Mesothelial cell of epicardium (in vitro differentiated cells): ENCODE data around the gene ABCC8. TPM values are rescaled to one million over a fixed set of nuclear protein-coding genes. Genes with fewer than 3 reads are reported as not detected.

ENCODE experiments used
- DNase-seq, 2 experiments: peaks; one replicate each; pipeline ENCODE4 v3.0.0; 2021; ENCODE audit warnings: low spot score in 2 of 2; ENCODE audit not compliant: unreplicated experiment in 2 of 2
- H3K27ac Mint-ChIP-seq: 2 replicates; pipeline ENCODE4 v1.8.0; 2021; ENCODE audit warnings: mixed read lengths
- H3K27me3 Mint-ChIP-seq: 2 replicates; pipeline ENCODE4 v1.8.0; 2021; ENCODE audit warnings: low read depth, mixed read lengths
- H3K36me3 Mint-ChIP-seq: 2 replicates; pipeline ENCODE4 v1.8.0; 2021; ENCODE audit warnings: mixed read lengths
- H3K4me1 Mint-ChIP-seq: 2 replicates; pipeline ENCODE4 v1.8.0; 2021; ENCODE audit warnings: mixed read lengths
- H3K4me3 Mint-ChIP-seq: 2 replicates; pipeline ENCODE4 v1.8.0; 2021; ENCODE audit warnings: mild to moderate bottlenecking, moderate library complexity, mixed read lengths
- H3K9me3 Mint-ChIP-seq: 2 replicates; pipeline ENCODE4 v1.8.0; 2021; ENCODE audit warnings: mixed read lengths
- CTCF ChIP-seq: fragments of 200-600 bp; sonication (generic); IDR thresholded peaks from one replicate; pipeline ENCODE4 v1.5.0; 2021; ENCODE audit warnings: antibody characterized with exemption; ENCODE audit not compliant: unreplicated experiment
- total RNA-seq: library from RNA; stranded (reverse); gene quantifications from 3 replicates; pipeline ENCODE4 v1.2.1, GENCODE V29; 2021

ABCC8 gene
- total RNA-seq, 1 donor from 2014 or later: not detected

GRCh38 chr11:17478070-17478469 lies 1.4 kb upstream of the ABCC8 start:
- Mint-ChIP-seq H3K36me3 (no peaks in the 10 kb centered on the region), H3K9me3 (no peaks in the 10 kb centered on the region), H3K27ac (no peak overlapping the region), H3K4me3 (no peak overlapping the region), H3K27me3 (peaks cover 86% of the 10 kb centered on the region), H3K4me1 (peaks cover 3% of the 10 kb centered on the region)
- no peak for DNase-seq
- TF ChIP-seq CTCF: no peak

- H3K27ac Mint-ChIP-seq: no peak overlapping the region
- no peak overlapping the region for H3K4me3 Mint-ChIP-seq
- H3K27me3 Mint-ChIP-seq: peaks cover 93% of the 10 kb centered on the region
- H3K9me3 Mint-ChIP-seq: no peaks in the 10 kb centered on the region
- no peak for TF ChIP-seq CTCF
- H3K36me3 Mint-ChIP-seq: no peaks in the 10 kb centered on the region
- peaks cover 3% of the 10 kb centered on the region for H3K4me1 Mint-ChIP-seq
- no peak for DNase-seq
These were observed 716 bp upstream of the ABCC8 start for GRCh38 chr11:17477361-17477760.

GRCh38 chr11:17477084-17477333 lies 364 bp upstream of the ABCC8 start:
- no peak for TF ChIP-seq CTCF
- Mint-ChIP-seq H3K27ac (no peak overlapping the region), H3K4me1 (peaks cover 3% of the 10 kb centered on the region), H3K36me3 (no peaks in the 10 kb centered on the region), H3K9me3 (no peaks in the 10 kb centered on the region), H3K4me3 (no peak overlapping the region), H3K27me3 (peaks cover 95% of the 10 kb centered on the region)
- no peak for DNase-seq

- TF ChIP-seq CTCF: no peak
- H3K9me3 Mint-ChIP-seq: no peaks in the 10 kb centered on the region
- H3K27me3 Mint-ChIP-seq: peaks cover 98% of the 10 kb centered on the region
- H3K4me3 Mint-ChIP-seq: peak overlapping the region; percentile 55
- H3K4me1 Mint-ChIP-seq: peaks cover 3% of the 10 kb centered on the region
- H3K36me3 Mint-ChIP-seq: no peaks in the 10 kb centered on the region
- DNase-seq: no peak
- no peak overlapping the region for H3K27ac Mint-ChIP-seq
These were observed 854 bp downstream of the ABCC8 start for GRCh38 chr11:17475666-17476316.

- Mint-ChIP-seq H3K4me1 (peaks cover 3% of the 10 kb centered on the region), H3K27ac (no peak overlapping the region), H3K4me3 (no peak overlapping the region), H3K27me3 (peaks cover 94% of the 10 kb centered on the region), H3K9me3 (no peaks in the 10 kb centered on the region), H3K36me3 (no peaks in the 10 kb centered on the region)
- TF ChIP-seq CTCF: no peak
- no peak for DNase-seq
These were observed 3.4 kb downstream of the ABCC8 start for GRCh38 chr11:17473071-17473744.
